ENCODE results near the gene CLEC7A. TPM values are rescaled to one million over a fixed set of nuclear protein-coding genes. Genes with fewer than 3 reads are reported as not detected.

CLEC7A gene
- total RNA-seq, 2 experiments from 2014 or later, result not detected

DNA sequence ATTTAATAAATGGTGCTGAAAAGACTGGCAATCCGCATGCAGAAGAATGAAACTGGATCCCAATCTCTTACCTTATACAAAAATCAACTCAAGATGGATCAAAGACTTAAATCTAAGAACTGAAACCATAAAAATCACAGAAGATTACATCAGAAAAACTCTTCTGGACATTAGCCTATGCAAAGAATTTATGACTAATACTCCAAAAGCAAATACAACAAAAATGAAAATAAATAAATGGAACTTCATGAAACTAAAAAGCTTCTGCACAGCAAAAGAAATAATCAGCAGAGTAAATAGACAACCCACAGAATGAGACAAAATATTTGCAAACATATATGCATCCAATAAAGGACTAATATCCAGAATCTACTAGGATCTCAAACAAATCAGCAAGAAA lies 16.9 kb downstream of the CLEC7A start:
- Mint-ChIP-seq H3K27me3 (no peaks in the 10 kb centered on the region), H3K4me1 (ENCODE audit: low read depth) (no peaks in the 10 kb centered on the region), H3K4me3 (no peak overlapping the region), H3K9me3 (no peaks in the 10 kb centered on the region), H3K27ac (no peak overlapping the region), H3K36me3 (ENCODE audit: low read depth) (no peaks in the 10 kb centered on the region)
- DNase-seq, result no peak
- POLR2A ChIA-PET, result no interaction called here
- intact Hi-C loops (cut with micrococcal nuclease), result no loop called here
- ATAC-seq, result no peak
- TF ChIP-seq, protein P1, sequence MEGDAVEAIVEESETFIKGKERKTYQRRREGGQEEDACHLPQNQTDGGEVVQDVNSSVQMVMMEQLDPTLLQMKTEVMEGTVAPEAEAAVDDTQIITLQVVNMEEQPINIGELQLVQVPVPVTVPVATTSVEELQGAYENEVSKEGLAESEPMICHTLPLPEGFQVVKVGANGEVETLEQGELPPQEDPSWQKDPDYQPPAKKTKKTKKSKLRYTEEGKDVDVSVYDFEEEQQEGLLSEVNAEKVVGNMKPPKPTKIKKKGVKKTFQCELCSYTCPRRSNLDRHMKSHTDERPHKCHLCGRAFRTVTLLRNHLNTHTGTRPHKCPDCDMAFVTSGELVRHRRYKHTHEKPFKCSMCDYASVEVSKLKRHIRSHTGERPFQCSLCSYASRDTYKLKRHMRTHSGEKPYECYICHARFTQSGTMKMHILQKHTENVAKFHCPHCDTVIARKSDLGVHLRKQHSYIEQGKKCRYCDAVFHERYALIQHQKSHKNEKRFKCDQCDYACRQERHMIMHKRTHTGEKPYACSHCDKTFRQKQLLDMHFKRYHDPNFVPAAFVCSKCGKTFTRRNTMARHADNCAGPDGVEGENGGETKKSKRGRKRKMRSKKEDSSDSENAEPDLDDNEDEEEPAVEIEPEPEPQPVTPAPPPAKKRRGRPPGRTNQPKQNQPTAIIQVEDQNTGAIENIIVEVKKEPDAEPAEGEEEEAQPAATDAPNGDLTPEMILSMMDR (IDR thresholded peaks at IDR 0.05), result no peak
- CTCF ChIA-PET, result no interaction called here

DNA sequence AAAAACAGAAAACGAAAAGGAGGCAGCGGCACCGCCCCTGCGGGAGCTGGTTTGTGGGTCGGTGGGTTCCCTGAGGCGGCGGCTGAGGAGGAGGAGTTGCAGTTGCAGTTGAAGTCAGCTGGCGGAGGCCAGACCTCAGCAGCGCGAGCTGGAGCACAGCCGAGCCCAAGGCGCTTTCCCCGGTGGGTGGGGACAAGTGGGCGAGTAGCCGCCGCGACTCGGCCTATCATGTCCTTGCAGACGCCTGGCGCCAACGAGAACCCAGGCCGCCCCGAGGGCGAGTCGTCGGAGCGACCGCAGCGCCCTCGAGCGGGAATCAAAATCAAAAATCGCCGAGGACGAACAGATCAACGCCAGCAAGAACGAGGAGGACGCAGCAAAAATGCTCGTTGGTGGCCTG lies 18.5 kb downstream of the CLEC7A start:
- CTCF ChIA-PET, result no interaction called here
- TF ChIP-seq, protein P1 (IDR thresholded peaks at IDR 0.05), result no peak
- POLR2A ChIA-PET, result interaction anchor here (1.4 kb wide), 1 partner anchor 13 kb away, joined by 3 read pairs; no protein-coding TSS in a partner anchor
- intact Hi-C loops (cut with micrococcal nuclease), result no loop called here
- H3K27ac Mint-ChIP-seq, result no peak overlapping the region
- H3K4me3 Mint-ChIP-seq, result no peak overlapping the region
- no peaks in the 10 kb centered on the region for H3K4me1 Mint-ChIP-seq (ENCODE audit: low read depth)
- H3K36me3 Mint-ChIP-seq (ENCODE audit: low read depth), result no peaks in the 10 kb centered on the region
- no peak for ATAC-seq
- DNase-seq, result no peak
- H3K27me3 Mint-ChIP-seq, result peaks cover 1% of the 10 kb centered on the region
- H3K9me3 Mint-ChIP-seq, result peaks cover 3% of the 10 kb centered on the region

DNA sequence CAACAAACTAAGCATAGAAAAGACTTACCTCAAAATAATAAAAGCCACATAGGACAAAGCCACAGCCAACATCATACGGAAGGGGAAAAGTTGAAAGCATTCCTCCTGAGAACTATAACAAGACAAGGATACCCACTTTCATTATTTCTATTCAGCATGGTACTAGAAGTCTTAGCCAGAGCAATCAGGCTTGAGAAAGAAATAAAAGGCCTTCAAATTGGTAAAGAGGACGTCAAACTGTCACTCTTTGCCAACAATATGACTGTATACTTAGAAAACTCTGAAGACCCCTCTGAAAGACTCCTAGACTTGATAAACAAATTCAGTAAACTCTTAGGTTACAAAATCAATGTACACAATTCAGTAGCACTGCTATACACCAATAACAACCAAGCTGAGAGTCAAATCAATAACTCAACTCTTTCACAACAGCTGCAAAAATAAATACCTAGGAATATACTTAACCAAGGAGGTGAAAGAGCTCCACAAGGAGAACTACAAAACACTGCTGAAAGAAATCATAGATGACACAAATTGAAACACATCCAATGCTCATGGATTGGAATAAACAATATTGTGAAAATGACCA lies 19.6 kb downstream of the CLEC7A start:
- intact Hi-C loops (cut with micrococcal nuclease), result no loop called here
- TF ChIP-seq, protein P1 (IDR thresholded peaks at IDR 0.05), result no peak

DNA sequence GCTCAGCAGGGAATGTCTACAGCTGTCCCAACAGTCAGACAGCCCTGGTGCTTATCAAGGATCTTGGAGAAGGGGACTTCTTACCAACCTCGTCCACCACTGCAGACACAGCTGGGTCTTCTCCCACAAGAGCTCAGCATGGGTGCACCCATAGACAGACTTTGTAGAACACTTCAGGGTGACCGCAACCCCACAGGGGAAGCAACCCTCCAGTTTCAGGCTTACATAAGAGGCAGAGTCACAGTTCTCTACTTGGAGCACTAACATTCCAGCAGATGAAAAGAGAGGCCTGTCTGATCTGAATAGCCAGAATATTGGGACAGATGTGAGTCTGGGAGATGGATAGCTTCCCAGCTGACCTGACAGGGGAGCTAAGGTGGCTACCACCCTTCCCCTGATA lies 27.7 kb downstream of the CLEC7A start:
- TF ChIP-seq, protein P1 (IDR thresholded peaks at IDR 0.05), result no peak
- ChIA-PET POLR2A (interaction anchor here (0.6 kb wide), 1 partner anchor 289 kb away, joined by 3 read pairs; no protein-coding TSS in a partner anchor), CTCF (no interaction called here)
- H3K9me3 Mint-ChIP-seq, result peaks cover 9% of the 10 kb centered on the region
- no peak for ATAC-seq
- intact Hi-C loops (cut with micrococcal nuclease), result no loop called here
- no peaks in the 10 kb centered on the region for H3K4me1 Mint-ChIP-seq (ENCODE audit: low read depth)
- H3K36me3 Mint-ChIP-seq (ENCODE audit: low read depth), result no peaks in the 10 kb centered on the region
- no peak overlapping the region for H3K27ac Mint-ChIP-seq
- peaks cover 14% of the 10 kb centered on the region for H3K27me3 Mint-ChIP-seq
- no peak for DNase-seq
- no peak overlapping the region for H3K4me3 Mint-ChIP-seq

More for the DNA sequence above, 19.6 kb downstream of the CLEC7A start:
- Mint-ChIP-seq H3K9me3 (peaks cover 3% of the 10 kb centered on the region), H3K27ac (no peak overlapping the region), H3K4me1 (ENCODE audit: low read depth) (no peaks in the 10 kb centered on the region), H3K36me3 (ENCODE audit: low read depth) (no peaks in the 10 kb centered on the region), H3K4me3 (no peak overlapping the region), H3K27me3 (peaks cover 10% of the 10 kb centered on the region)
- DNase-seq (no peak), ATAC-seq (no peak)
- ChIA-PET POLR2A (interaction anchor here (1.4 kb wide), 1 partner anchor 12 kb away, joined by 3 read pairs; no protein-coding TSS in a partner anchor), CTCF (interaction anchor here (1.0 kb wide), 1 partner anchor 43 kb away, joined by 3 read pairs; no protein-coding TSS in a partner anchor)

GRCh38 chr12:10101648-10102220 lies 28.3 kb downstream of the CLEC7A start:
- H3K27me3 Mint-ChIP-seq, result peaks cover 13% of the 10 kb centered on the region
- intact Hi-C loops (cut with micrococcal nuclease), result no loop called here
- no peak overlapping the region for H3K27ac Mint-ChIP-seq
- no peaks in the 10 kb centered on the region for H3K4me1 Mint-ChIP-seq (ENCODE audit: low read depth)
- CTCF ChIA-PET, result no interaction called here
- ATAC-seq (no peak), DNase-seq (no peak)
- no peak overlapping the region for H3K4me3 Mint-ChIP-seq
- peaks cover 7% of the 10 kb centered on the region for H3K9me3 Mint-ChIP-seq
- POLR2A ChIA-PET, result interaction anchor here (0.6 kb wide), 1 partner anchor 288 kb away, joined by 3 read pairs; no protein-coding TSS in a partner anchor
- H3K36me3 Mint-ChIP-seq (ENCODE audit: low read depth), result no peaks in the 10 kb centered on the region
- TF ChIP-seq, protein P1 (IDR thresholded peaks at IDR 0.05), result no peak

All from activated CD8-positive, alpha-beta T cell treated with anti-CD3 and anti-CD28 coated beads for 36 hours (primary cell).